ENCODE measurements around the gene LYRM1.

DNA sequence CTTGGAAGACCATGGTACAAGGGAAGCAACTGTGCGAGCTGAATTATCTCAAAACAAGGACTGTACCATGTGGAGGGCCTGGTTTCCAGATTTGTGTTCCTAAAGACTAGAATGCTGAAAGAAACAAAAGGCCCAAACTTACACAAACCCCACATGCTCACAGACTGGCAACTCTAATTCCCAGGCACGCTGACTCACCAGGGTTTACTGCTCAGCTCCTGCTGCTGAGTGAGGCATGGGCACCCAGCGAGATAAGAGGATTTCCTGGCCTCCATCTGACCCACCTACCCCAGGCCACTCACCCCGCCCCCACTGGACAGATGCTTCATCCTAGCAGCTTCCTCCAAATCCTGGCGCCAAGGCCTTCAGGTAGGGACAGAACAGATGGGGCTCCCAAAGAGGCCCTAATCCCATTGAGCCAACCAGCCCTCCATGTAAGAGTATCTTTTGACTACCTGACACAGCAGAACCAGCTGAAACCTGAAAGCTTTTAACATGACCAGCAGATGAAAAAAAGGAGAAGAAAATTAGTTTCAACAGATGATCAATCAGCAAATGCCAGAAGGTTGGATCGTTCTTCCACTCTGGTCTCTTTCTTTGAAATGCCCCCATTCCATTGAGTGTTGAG lies 34.3 kb upstream of the LYRM1 start:
- no peak for TF ChIP-seq EZH2 (IDR thresholded peaks at IDR 0.05; ENCODE audit: insufficient read depth, low read length)
- TF ChIP-seq, protein P1, sequence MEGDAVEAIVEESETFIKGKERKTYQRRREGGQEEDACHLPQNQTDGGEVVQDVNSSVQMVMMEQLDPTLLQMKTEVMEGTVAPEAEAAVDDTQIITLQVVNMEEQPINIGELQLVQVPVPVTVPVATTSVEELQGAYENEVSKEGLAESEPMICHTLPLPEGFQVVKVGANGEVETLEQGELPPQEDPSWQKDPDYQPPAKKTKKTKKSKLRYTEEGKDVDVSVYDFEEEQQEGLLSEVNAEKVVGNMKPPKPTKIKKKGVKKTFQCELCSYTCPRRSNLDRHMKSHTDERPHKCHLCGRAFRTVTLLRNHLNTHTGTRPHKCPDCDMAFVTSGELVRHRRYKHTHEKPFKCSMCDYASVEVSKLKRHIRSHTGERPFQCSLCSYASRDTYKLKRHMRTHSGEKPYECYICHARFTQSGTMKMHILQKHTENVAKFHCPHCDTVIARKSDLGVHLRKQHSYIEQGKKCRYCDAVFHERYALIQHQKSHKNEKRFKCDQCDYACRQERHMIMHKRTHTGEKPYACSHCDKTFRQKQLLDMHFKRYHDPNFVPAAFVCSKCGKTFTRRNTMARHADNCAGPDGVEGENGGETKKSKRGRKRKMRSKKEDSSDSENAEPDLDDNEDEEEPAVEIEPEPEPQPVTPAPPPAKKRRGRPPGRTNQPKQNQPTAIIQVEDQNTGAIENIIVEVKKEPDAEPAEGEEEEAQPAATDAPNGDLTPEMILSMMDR (IDR thresholded peaks at IDR 0.05; ENCODE audit: insufficient read depth, low read depth, low read length), result no peak
